CD4-positive, alpha-beta T cell treated with Interleukin-21 for 1 hour (primary cell): ENCODE results near the gene NUP98.
"Not testable (repeated sequence)": the region's sequence is repeated elsewhere in the genome, so short reads cannot be mapped to it uniquely, and the experiment has no call there.

ENCODE experiments used
- DNase-seq: peaks from one replicate; pipeline ENCODE4 v3.0.0-alpha.2; 2020

NUP98 gene

GRCh38 chr11:3796346-3796745 lies 1.0 kb downstream of the NUP98 start:
- peak; percentile 27 for DNase-seq

DNA sequence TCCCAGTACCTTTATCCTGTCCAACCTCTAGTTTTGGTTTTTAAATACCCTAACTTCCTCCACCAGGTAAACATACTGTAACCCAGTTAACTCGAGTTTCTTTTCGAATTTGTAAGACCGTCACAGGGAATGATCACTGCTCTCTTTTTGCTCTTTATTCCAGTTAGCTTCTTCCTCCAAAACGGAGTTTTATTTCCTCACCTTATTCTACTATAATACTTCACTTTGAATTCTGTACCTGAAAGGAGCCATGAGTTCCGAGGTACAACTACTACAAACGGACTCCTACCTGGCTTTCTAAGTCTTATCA lies 1.4 kb downstream of the NUP98 start:
- no peak for DNase-seq

DNA sequence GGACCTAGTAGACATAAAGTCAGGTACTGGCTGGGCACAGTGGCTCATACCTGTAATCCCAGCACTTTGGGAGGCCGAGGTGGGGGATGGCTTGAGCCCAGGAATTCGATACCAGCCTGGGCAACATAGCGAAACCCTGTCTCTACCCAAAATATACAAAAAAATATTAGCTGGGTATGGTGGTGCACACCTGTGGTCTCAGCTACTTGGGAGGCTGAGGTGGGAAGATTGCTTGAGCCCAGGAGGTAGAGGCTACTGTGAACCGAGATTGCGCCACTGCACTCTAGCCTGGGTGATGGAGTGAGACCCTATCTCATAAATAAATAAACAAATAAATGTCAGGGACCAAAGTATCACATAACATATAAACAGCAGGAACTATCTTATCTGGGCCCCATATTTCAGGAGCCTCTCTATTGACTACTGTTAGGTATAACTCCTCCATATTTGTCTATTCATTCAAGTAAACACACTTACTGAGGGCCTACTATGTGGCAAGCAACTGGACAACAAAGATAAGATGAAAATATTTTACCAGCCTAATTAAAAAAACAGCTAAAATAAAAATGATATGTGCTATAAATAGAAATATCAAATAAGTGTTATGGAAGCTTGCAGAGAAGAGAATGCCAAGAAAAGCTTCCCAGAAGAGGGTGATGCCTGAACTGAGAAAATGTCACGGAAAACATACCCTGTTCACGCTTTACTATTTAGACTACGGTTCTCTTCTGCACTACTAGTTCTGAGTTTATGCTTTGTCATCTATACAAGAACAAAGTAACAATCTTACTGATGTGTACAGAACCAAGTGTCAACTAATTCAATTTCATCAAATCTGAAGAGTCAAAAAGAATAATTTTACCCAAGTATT lies 2.0 kb downstream of the NUP98 start:
- no peak for DNase-seq

- DNase-seq: not testable (repeated sequence)
Observed at GRCh38 chr11:3794387-3794786, 3.0 kb downstream of the NUP98 start.

DNA sequence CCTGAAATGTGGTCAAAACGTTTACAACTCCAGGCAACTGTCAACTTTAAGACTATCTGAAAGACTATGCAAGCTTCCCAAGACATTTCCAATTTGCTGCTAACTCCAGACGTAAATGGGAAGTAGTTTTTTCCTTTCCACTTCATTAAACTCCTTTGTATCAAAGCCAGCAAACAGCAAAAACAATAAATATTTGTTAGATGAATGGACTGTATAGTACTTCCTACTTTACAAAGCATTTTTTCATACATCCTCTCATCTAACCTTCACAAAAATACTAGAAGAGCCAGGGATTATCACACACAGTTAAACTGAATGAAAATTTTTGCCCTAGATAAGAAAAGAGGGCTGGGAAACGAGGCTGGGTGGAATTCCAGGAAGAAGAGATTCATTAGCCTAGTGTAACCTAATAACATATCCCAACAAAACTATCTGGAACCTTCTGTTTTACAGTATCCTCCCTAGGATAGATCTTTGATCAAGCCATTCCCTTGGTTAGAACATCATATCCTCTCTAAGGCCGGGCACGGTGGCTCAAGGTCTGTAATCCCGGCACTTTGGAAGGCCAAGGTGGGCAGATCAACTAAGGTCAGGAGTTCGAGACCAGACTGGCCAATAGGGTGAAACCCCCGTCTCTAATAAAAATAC lies 10.4 kb downstream of the NUP98 start:
- no peak for DNase-seq

GRCh38 chr11:3783611-3784010 lies 13.7 kb downstream of the NUP98 start:
- DNase-seq: no peak

DNA sequence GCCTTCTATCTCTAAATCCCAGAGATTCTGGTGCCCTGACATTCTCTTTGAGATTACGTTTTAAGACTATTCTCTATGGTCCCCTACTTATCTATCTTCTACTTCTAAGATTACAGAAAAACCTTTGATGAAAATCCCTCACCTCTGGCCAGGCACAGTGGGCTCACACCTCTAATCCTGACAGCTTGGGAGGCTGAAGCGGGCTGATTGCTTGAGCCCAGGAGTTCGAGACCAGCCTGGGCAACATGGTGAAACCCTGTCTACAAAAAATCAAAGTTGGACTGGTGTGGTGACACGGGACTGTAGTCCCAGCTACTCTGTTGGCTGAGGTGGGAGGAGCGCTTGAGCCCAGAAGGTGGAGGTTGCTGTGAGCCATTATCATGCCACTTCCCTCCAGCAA lies 14.4 kb downstream of the NUP98 start:
- DNase-seq: no peak

DNA sequence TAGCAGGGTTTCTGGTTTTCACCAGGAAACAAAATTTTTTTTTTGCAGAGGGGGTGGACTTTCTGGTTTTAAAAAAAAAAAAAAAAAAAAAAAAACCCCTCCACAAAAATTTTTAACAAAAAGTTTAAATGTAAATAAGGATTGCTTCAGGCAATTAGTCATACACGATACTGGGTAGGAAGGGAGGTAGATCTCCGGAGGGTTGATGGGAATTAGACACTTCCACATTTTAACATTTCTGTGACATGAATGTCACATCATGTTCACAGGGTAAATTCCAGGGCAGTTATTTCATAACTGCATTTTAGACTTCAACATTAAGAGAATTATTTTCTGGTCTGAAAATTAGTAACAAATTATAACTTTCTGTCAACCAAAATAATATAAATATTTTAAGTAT lies 15.9 kb downstream of the NUP98 start:
- no peak for DNase-seq

DNA sequence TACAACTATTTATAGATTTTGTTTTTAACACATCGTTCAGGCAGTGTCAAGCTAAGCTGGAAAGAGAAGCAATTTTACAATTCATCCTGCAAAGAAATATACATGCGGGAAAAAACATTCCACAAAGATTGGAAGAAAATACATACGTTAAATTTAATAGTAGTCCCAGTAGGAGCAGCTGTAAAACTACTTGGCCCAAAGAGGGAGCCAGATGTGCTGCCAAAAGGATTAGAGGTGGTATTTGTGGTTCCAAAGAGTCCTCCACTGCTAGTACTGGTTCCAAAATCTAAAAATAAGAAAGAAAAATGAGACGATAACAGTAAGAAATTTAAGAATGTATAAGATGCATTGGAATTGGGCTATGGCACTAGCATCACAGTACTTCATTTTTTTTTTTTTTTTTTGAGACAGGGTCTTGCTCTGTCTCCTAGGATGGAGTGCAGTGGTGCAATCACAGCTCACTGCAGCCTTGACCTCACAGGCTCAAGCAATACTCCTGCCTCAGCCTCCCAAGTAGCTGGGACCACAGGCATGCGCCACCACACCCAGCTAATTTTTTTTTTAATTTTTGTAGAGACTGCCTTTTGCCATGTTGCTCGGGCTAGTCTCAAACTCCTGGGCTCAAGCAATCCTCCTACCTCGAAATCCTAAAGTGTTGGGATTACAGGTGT lies 21.5 kb downstream of the NUP98 start:
- no peak for DNase-seq

- DNase-seq: no peak
Observed at GRCh38 chr11:3773180-3773579, 24.2 kb downstream of the NUP98 start.

GRCh38 chr11:3767536-3767935 lies 29.8 kb downstream of the NUP98 start:
- DNase-seq: no peak

DNA sequence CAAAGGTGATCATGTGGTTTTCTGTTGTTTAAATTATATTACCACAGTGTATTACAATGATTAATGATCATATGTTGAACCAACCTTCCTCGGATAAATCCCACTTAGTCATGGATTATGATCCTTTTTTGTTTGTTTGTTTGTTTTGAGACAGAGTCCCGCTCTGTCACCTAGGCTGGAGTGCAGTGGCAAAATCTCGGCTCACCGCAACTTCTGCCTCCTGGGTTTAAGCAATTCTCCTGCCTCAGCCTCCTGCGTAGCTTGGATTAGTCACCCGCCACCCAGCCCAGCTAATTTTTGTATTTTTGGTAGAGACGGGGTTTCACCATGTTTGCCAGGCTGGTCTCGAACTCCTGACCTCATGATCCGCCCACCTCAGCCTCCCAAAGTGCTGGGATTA lies 30.5 kb downstream of the NUP98 start:
- DNase-seq: not testable (repeated sequence)

- DNase-seq: no peak
Observed at GRCh38 chr11:3764266-3764665, 33.1 kb downstream of the NUP98 start.

DNA sequence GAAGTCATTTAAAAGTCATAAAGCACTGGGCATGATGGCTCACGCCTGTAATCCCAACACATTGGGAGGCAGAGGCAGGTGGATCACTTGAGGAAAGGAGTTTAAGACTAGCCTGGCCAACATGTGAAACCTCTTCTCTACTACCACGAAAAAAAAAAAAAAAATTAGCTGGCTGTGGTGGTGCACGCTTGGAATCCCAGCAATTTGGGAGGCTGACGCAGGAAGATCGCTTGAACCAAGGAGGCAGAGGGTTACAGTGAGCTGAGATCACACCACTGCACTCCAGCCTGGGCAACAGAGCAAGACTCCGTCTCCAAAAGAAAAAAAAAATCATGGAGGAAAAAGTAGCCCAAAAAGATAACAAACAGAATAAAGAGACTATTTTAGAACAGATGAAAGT lies 42.2 kb downstream of the NUP98 start:
- no peak for DNase-seq

DNA sequence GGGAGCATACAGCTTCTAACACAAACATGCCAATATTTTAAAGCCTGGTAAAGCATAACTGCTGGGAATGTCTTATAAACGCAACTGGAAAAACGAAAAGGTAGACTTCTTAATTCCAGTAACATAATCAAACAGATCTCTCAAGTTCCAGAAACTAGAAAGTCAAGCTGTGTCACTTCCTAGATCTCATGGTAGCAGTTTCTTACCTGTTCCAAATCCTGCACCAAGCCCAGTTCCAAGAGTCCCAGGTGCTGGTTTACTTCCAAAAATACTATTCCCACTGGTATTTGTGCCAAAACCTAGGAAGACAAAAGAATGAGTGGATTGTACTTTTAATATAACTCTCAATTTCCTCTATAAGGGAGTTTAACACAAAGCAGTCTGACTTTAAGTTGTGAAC lies 44.2 kb downstream of the NUP98 start:
- DNase-seq: no peak

DNA sequence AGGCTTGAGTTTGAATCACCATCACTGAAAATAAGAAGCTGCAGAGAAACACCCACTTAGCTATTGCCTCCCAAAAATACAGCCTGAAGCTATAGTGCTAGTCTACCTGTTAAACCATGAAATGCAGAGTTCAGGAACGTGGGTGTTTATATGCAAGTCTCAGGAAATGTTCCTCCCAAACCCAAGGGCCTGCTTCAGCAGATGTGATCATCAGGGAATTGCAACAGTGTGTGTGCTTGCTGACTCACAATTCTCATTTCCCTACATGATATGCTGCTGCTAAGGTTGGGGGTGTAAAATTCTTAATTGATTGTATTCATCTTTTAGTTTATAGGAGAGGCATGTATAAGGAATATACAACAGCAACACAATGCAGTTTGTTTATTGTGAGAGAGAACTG lies 49.6 kb downstream of the NUP98 start:
- DNase-seq: no peak

DNA sequence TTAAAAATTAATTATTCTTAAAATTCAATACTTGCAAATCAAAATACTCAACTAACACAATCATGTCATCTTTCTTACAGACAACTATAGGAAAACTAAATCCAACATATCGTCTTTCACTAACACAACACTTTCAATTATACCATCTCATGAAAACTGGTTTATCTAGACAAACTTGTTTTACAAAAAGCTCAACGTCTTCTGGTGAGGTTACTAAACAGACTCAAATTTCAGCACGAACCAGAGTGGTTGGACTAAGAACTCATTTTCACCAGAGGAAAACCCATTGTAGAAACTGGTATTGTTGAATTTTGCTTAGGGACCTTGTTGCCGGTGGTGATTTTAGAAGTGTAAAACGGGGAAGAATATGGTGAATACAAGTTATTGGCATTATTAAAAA lies 52.2 kb downstream of the NUP98 start:
- DNase-seq: no peak

DNA sequence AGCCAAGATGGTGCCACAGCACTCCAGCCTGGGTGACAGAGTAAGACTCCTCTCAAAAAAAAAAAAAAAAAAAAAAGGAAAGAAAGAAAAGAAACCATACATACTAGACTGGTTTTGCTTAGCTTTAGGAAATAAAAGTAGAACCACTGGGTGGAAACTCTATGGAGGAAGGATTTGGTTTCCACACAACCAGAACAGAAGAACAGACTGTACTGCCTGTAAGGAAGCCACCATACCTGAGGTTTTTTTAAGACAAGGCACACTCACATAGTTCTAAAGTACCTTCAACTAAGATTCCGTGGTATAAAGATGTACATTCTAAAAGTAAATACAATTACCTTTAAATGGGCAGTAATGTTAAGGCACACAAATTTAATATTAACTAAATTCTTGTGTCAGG lies 58.6 kb downstream of the NUP98 start:
- no peak for DNase-seq

DNA sequence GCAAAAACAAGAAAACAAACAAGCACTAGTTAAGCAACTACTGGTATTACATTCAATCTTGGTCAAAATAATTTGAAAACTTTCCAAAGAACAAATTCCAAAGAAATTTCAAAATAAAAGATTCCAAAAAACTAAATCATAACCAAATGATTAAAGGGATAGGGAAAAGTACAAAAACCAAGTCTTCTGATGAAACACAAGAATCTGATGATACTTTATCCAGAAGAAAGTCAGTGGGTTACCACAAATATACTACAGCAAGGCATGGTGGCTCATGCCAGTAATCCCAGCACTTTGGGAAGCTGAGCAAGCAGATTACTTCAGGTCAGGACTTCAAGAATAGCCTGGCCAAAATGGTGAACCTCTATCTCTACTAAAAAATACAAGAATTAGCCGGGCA lies 59.1 kb downstream of the NUP98 start:
- no peak for DNase-seq

DNA sequence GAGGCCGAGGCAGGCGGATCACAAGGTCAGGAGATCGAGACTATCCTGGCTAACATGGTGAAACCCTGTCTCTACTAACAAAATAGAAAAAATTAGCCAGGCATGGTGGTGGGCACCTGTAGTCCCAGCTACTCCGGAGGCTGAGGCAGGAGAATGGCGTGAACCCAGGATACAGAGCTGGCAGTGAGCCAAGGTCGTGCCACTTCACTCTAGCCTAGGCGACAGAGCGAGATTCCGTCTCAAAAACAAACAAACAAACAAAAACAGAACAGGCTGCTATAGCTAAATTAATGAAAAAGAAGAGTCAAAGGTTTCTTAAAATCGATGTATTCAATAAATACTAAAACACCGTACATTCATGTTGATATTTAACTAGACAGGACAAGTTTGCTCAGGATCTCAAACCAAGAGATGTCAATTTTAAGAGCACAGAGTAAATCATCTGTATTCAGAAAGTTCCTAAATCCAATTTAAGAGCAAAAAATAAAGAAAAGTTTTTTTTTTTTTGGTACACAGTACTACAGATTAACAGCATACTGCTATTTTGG lies 59.9 kb downstream of the NUP98 start:
- no peak for DNase-seq

DNA sequence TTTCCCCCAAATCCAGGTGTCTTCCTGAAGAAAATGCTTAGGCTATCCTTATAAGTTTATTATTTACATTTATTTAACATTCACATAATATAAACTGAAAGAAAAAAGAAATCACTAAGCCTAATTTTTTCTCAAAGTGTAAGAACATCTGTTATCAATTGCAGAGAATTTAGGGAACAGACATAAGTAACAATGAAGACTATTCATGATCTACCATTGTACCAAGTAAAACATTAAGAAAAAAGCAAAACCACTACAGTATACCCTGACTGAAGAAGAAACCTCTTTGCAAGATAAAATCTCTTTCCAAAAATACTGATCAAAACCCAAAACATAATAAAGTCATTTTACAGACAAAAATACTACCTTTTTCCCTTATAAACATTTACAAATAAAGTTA lies 60.5 kb downstream of the NUP98 start:
- no peak for DNase-seq

GRCh38 chr11:3735827-3736226 lies 61.5 kb downstream of the NUP98 start:
- DNase-seq: no peak

DNA sequence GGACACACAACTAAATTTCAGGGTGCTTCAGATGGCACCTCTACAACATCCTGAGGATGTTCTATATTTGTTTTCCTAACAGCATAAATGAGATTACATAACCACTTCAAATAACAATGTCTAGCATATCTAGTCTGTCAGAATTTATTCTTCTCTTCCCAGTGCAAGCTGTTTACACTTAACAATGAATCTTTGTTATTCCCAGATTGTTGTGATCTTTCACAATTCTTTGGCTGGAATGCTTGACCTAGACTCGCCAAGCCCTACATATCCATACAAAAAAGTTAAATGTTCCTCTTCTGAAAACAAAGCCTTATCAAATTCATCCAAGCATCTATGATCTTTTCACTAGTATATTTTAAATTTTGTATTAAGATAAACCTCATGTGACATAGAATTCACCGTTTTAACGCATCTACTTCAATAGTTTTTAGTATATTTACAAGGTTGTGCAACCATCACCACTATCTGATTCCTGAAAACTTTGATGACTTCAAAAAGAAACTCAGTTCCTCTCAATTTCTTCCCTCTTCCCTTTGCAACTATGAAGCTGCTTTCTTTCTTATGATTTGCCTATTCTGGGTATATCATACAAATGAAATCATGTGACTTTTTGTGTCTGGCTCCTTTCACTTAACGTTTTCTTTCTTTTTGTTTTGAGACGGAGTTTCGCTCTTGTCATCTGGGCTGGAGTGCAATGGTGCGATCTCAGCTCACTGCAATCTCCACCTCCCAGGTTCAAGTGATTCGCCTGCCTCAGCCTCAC lies 64.5 kb downstream of the NUP98 start:
- DNase-seq: no peak
